DOHH2 (cell line): ENCODE measurements around the gene HDAC8.

Experiments used
- H3F3A ChIP-seq: fragments of 200-600 bp; sonication (generic), shearing (Covaris generic); 2 replicates; pipeline ENCODE4 v1.6.0; 2016; ENCODE audit warnings: antibody characterized with exemption, mild to moderate bottlenecking; ENCODE audit not compliant: control insufficient read depth, insufficient read depth
- H3K27ac ChIP-seq: fragments of 200-600 bp; sonication (generic); 2 replicates; pipeline ENCODE4 v1.5.1; 2014; ENCODE audit warnings: low read depth, mild to moderate bottlenecking, low read length, moderate library complexity
- H3K27me3 ChIP-seq: fragments of 200-600 bp; sonication (generic); 2 replicates; pipeline ENCODE4 v1.6.1; 2014; ENCODE audit warnings: mild to moderate bottlenecking, low read length, mixed read lengths; ENCODE audit not compliant: control insufficient read depth
- H3K36me3 ChIP-seq: fragments of 200-600 bp; sonication (generic); 2 replicates; pipeline ENCODE4 v1.6.1; 2014; ENCODE audit warnings: mild to moderate bottlenecking, low read length, moderate library complexity, mixed read lengths; ENCODE audit not compliant: control insufficient read depth
- H3K4me1 ChIP-seq: fragments of 200-600 bp; sonication (generic); 2 replicates; pipeline ENCODE4 v1.6.1; 2014; ENCODE audit warnings: mild to moderate bottlenecking, low read length, mixed read lengths; ENCODE audit not compliant: control insufficient read depth
- H3K4me2 ChIP-seq: fragments of 200-600 bp; sonication (generic); 2 replicates; pipeline ENCODE4 v1.6.0; 2014; ENCODE audit warnings: mild to moderate bottlenecking, low read length, moderate library complexity
- H3K4me3 ChIP-seq: fragments of 200-600 bp; sonication (generic); 2 replicates; pipeline ENCODE4 v1.5.1; 2014; ENCODE audit warnings: mild to moderate bottlenecking, low read length, mixed read lengths
- H3K79me2 ChIP-seq: fragments of 200-600 bp; sonication (generic); 2 replicates; pipeline ENCODE4 v1.6.1; 2014; ENCODE audit warnings: mild to moderate bottlenecking, low read length, mixed read lengths; ENCODE audit not compliant: control insufficient read depth
- H3K9me2 ChIP-seq: fragments of 200-600 bp; sonication (generic); replicated peaks from 2 replicates; pipeline ENCODE4 v1.6.1; 2014; ENCODE audit warnings: mild to moderate bottlenecking, low read length, mixed read lengths; ENCODE audit not compliant: control insufficient read depth
- H3K9me3 ChIP-seq: fragments of 200-600 bp; sonication (generic); 2 replicates; pipeline ENCODE4 v1.6.1; 2014; ENCODE audit warnings: antibody characterized with exemption, low read length, mixed read lengths; ENCODE audit not compliant: control insufficient read depth, insufficient read depth
- H4K20me1 ChIP-seq: fragments of 200-600 bp; sonication (generic); 2 replicates; pipeline ENCODE4 v1.6.0; 2014; ENCODE audit warnings: low read depth, mild to moderate bottlenecking, antibody characterized with exemption, low read length, moderate library complexity; ENCODE audit not compliant: control insufficient read depth, insufficient read depth
- EZH2phosphoT487 ChIP-seq: fragments of 200-600 bp; sonication (generic); IDR thresholded peaks from 2 replicates; pipeline ENCODE4 v1.6.1; 2017; ENCODE audit warnings: borderline replicate concordance, mild to moderate bottlenecking, antibody characterized with exemption, low read length, moderate library complexity, mixed read lengths
- TF ChIP-seq, protein P1 (sequence below): fragments of 200-600 bp; sonication (generic); IDR thresholded peaks from one replicate; pipeline ENCODE4 v1.5.1; 2014; ENCODE audit warnings: antibody characterized with exemption, mild to moderate bottlenecking, low read depth, low read length; ENCODE audit not compliant: poor library complexity, severe bottlenecking

Gene HDAC8

DNA sequence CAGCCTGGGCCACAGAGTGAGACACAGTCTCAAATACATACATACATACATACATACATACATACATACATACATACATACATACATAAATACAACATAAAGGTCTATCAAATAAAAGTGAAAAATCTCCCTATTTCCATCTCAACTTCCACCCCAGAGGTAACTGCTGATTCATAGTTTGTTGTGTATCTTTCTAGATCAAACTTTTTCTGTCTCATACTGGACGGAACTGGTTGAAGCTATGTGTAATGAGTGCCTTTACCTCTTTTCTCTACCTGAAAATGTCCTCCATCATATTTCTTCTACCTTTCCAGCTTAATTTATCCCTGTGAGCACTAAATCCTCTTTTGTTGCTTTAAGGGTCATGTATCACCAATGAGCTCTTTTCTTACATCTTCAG lies 102.5 kb downstream of the HDAC8 start:
- Histone ChIP-seq H3K9me3 (no peaks in the 10 kb centered on the region), H3K4me2 (no peak overlapping the region), H4K20me1 (no peaks in the 10 kb centered on the region), H3K79me2 (no peaks in the 10 kb centered on the region), H3K4me3 (no peak overlapping the region), H3K9me2 (no peaks in the 10 kb centered on the region), H3K4me1 (no peaks in the 10 kb centered on the region), H3K27me3 (no peaks in the 10 kb centered on the region), H3F3A (no peaks in the 10 kb centered on the region), H3K27ac (no peak overlapping the region), H3K36me3 (no peaks in the 10 kb centered on the region)
- TF ChIP-seq, protein P1, sequence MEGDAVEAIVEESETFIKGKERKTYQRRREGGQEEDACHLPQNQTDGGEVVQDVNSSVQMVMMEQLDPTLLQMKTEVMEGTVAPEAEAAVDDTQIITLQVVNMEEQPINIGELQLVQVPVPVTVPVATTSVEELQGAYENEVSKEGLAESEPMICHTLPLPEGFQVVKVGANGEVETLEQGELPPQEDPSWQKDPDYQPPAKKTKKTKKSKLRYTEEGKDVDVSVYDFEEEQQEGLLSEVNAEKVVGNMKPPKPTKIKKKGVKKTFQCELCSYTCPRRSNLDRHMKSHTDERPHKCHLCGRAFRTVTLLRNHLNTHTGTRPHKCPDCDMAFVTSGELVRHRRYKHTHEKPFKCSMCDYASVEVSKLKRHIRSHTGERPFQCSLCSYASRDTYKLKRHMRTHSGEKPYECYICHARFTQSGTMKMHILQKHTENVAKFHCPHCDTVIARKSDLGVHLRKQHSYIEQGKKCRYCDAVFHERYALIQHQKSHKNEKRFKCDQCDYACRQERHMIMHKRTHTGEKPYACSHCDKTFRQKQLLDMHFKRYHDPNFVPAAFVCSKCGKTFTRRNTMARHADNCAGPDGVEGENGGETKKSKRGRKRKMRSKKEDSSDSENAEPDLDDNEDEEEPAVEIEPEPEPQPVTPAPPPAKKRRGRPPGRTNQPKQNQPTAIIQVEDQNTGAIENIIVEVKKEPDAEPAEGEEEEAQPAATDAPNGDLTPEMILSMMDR = no peak
- TF ChIP-seq EZH2phosphoT487 = no peak

DNA sequence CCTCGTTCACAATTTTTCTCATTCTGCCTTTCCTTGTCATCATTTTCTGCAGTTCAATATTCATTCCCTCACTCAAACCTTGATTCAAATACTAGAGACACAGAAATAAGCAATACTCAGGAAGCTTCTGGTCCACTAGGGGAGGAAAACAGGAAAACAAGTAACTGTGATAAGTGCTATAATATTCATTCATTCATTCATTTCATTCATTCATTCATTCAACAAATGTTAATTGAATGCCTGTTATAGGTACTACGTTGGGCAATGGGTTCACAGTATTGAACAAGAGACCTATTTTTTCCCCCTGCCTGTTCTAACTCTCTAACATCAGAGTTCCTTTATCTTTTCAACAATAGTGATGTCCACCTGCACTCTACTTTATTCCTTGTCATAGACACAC lies 104.0 kb downstream of the HDAC8 start:
- no peak for TF ChIP-seq EZH2phosphoT487
- TF ChIP-seq, protein P1 = no peak
- Histone ChIP-seq H3K27me3 (no peaks in the 10 kb centered on the region), H3K4me2 (no peak overlapping the region), H3K79me2 (no peaks in the 10 kb centered on the region), H4K20me1 (no peaks in the 10 kb centered on the region), H3F3A (no peaks in the 10 kb centered on the region), H3K27ac (no peak overlapping the region), H3K4me1 (no peaks in the 10 kb centered on the region), H3K4me3 (no peak overlapping the region), H3K9me2 (no peaks in the 10 kb centered on the region), H3K9me3 (no peaks in the 10 kb centered on the region), H3K36me3 (no peaks in the 10 kb centered on the region)

DNA sequence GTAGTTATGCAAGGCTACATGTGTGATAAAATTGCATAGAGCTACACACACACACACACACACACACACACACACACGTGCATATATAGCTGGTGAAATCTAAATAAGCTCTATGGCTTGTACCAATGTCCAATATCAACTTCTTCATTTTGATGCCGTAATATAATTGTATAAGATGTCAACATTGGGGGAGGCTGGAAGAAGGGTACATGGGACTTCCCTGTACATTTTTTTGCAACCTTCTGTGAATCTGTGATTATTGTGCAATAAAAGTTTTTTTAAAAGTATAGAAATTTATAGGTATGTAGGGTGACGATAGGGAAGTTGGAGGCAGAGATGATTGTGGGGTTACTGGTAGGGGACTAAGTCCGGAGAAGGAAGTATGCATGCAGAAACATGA lies 105.5 kb downstream of the HDAC8 start:
- no peaks in the 10 kb centered on the region for H3K4me1 ChIP-seq
- H3K36me3 ChIP-seq = no peaks in the 10 kb centered on the region
- H3K79me2 ChIP-seq = no peaks in the 10 kb centered on the region
- H3K9me3 ChIP-seq = no peaks in the 10 kb centered on the region
- no peak overlapping the region for H3K4me3 ChIP-seq
- H3F3A ChIP-seq = no peaks in the 10 kb centered on the region
- H3K9me2 ChIP-seq = no peaks in the 10 kb centered on the region
- no peak overlapping the region for H3K27ac ChIP-seq
- H4K20me1 ChIP-seq = no peaks in the 10 kb centered on the region
- H3K4me2 ChIP-seq = no peak overlapping the region
- no peaks in the 10 kb centered on the region for H3K27me3 ChIP-seq
- TF ChIP-seq EZH2phosphoT487 = no peak
- TF ChIP-seq, protein P1 = no peak

DNA sequence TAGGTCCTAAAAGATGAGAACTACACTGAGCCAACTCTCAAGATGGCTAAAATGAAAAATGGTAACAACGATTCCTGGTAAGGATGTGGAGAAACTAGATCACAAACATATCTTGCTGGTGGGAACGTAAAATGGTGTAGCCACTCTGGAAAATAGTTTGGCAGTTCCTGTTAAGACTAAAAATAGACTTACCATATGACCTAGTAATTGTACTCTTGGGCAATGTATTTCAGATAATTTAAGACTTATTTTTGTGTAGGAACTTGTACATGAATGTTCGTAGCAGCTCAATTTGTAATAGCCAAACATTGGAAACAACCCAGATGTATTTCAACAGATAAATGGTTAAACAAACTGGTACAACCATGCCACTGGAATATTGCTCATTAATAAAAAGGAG lies 106.2 kb downstream of the HDAC8 start:
- Histone ChIP-seq H4K20me1 (no peaks in the 10 kb centered on the region), H3K27me3 (no peaks in the 10 kb centered on the region), H3K9me3 (no peaks in the 10 kb centered on the region), H3K4me2 (no peak overlapping the region), H3K9me2 (no peaks in the 10 kb centered on the region), H3F3A (no peaks in the 10 kb centered on the region), H3K4me1 (no peaks in the 10 kb centered on the region), H3K79me2 (no peaks in the 10 kb centered on the region), H3K27ac (no peak overlapping the region), H3K36me3 (no peaks in the 10 kb centered on the region), H3K4me3 (no peak overlapping the region)
- TF ChIP-seq, protein P1 = no peak
- TF ChIP-seq EZH2phosphoT487 = no peak
